IMR-90 (cell line): ENCODE measurements around the gene TCF12.

Source experiments
- CEBPB ChIP-seq: IDR thresholded peaks from 2 replicates; pipeline ENCODE4 v1.6.1; 2012; ENCODE audit warnings: low read depth, low read length, improper control_type of control experiment
- CHD1 ChIP-seq: IDR thresholded peaks from 2 replicates; pipeline ENCODE4 v1.6.1; 2012; ENCODE audit warnings: low read depth, low read length, improper control_type of control experiment
- MAFK ChIP-seq: IDR thresholded peaks from 2 replicates; pipeline ENCODE4 v1.6.1; 2012; ENCODE audit warnings: low read depth, low read length, improper control_type of control experiment
- MAZ ChIP-seq: IDR thresholded peaks from 2 replicates; pipeline ENCODE4 v1.6.1; 2012; ENCODE audit warnings: low read depth, mild to moderate bottlenecking, low read length, improper control_type of control experiment, moderate library complexity, borderline replicate concordance
- POLR2A ChIP-seq: IDR thresholded peaks from 2 replicates; pipeline ENCODE4 v1.6.1; 2012; ENCODE audit warnings: mild to moderate bottlenecking, low read depth, low read length
- RAD21 ChIP-seq: IDR thresholded peaks from 2 replicates; pipeline ENCODE4 v1.6.1; 2012; ENCODE audit warnings: low read length, improper control_type of control experiment
- RFX5 ChIP-seq: IDR thresholded peaks from 2 replicates; pipeline ENCODE4 v1.8.0; 2012; ENCODE audit warnings: low read depth, mild to moderate bottlenecking, low read length, moderate library complexity
- SMC3 ChIP-seq: fragments of 150-350 bp; IDR thresholded peaks from 2 replicates; pipeline ENCODE4 v1.6.1; 2016; ENCODE audit warnings: low read depth, mild to moderate bottlenecking, antibody characterized with exemption, low read length, moderate library complexity
- TF ChIP-seq, protein P1 (sequence below): conservative IDR thresholded peaks from 2 replicates; pipeline ENCODE4 v1.5.1; 2012; ENCODE audit warnings: mild to moderate bottlenecking, low read depth, low read length, improper control_type of control experiment
- TF ChIP-seq, protein P2 (sequence below): fragments of 150-350 bp; IDR thresholded peaks from 2 replicates; pipeline ENCODE4 v1.6.1; 2016; ENCODE audit warnings: low read depth, mild to moderate bottlenecking, low read length, moderate library complexity, borderline replicate concordance

DNA sequence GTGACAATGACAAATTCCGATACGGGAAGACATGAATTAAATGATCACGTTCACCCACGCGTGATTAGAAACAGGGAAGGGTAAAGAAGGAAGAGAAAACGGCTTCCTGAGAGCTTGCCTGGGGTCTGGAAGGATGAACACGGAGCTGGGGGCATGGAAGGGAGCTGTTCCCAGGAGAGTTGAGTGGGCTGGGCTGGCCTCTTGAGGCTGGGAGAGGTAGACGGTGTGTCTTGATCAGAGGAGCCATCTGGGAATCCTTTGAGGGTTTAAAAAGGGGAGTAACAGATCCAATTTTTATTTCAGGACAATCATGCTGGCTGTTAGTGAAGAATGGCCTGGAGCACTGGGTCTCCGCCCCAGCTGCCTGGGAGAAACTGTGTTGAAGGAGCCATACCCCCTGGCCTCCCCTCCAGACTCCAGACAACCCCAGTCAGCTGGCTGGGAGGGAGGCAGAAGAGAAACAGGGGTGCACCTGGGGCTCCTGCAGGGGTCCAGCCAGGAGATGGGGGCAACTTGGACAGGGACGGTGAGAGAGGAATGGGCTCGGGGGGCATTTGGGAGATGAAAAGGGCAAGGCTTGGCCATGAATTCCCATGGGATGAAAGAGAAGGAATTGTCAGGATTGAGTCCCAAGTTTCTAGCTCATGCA, 404.3 kb downstream of the TCF12 start:
- TF ChIP-seq, protein P1, sequence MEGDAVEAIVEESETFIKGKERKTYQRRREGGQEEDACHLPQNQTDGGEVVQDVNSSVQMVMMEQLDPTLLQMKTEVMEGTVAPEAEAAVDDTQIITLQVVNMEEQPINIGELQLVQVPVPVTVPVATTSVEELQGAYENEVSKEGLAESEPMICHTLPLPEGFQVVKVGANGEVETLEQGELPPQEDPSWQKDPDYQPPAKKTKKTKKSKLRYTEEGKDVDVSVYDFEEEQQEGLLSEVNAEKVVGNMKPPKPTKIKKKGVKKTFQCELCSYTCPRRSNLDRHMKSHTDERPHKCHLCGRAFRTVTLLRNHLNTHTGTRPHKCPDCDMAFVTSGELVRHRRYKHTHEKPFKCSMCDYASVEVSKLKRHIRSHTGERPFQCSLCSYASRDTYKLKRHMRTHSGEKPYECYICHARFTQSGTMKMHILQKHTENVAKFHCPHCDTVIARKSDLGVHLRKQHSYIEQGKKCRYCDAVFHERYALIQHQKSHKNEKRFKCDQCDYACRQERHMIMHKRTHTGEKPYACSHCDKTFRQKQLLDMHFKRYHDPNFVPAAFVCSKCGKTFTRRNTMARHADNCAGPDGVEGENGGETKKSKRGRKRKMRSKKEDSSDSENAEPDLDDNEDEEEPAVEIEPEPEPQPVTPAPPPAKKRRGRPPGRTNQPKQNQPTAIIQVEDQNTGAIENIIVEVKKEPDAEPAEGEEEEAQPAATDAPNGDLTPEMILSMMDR, result no peak
- TF ChIP-seq RFX5 (no peak), POLR2A (no peak), MAFK (no peak), MAZ (no peak), CEBPB (no peak), SMC3 (no peak), CHD1 (no peak), RAD21 (no peak)
- TF ChIP-seq, protein P2, sequence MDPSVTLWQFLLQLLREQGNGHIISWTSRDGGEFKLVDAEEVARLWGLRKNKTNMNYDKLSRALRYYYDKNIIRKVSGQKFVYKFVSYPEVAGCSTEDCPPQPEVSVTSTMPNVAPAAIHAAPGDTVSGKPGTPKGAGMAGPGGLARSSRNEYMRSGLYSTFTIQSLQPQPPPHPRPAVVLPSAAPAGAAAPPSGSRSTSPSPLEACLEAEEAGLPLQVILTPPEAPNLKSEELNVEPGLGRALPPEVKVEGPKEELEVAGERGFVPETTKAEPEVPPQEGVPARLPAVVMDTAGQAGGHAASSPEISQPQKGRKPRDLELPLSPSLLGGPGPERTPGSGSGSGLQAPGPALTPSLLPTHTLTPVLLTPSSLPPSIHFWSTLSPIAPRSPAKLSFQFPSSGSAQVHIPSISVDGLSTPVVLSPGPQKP, result no peak
